Measurements from ENCODE around the gene DNAAF3.
A peak's percentile ranks its signal among the peaks of the same experiment; 100 is the strongest.
"Not testable (repeated sequence)": the region's sequence is repeated elsewhere in the genome, so short reads cannot be mapped to it uniquely, and the experiment has no call there.

Gene DNAAF3

GRCh38 chr19:55166530-55167268 lies at the start of gene DNAAF3:
DNAAF3 (minus strand) TSS chr19:55166613; CDS start chr19:55166413, 200 bp downstream.
- DNase-seq (ENCODE audit: low read depth) = peak; percentile 92

- DNase-seq (ENCODE audit: low read depth) = no peak
Observed at GRCh38 chr19:55213547-55213946, 47.1 kb upstream of the DNAAF3 start.

- no peak for DNase-seq (ENCODE audit: low read depth)
Observed at GRCh38 chr19:55212447-55212846, 46.0 kb upstream of the DNAAF3 start.

- DNase-seq (ENCODE audit: low read depth) = peak; percentile 89
Observed at GRCh38 chr19:55209693-55210472, 43.5 kb upstream of the DNAAF3 start.

GRCh38 chr19:55208880-55209692 lies 42.7 kb upstream of the DNAAF3 start, which contains the start of gene PTPRH:
PTPRH (minus strand) TSS chr19:55209501; CDS start chr19:55209433, 68 bp downstream.
- no peak for DNase-seq (ENCODE audit: low read depth)

- DNase-seq (ENCODE audit: low read depth) = peak; percentile 36
Observed at GRCh38 chr19:55206664-55207500, 40.5 kb upstream of the DNAAF3 start.

- DNase-seq (ENCODE audit: low read depth) = not testable (repeated sequence)
Observed at GRCh38 chr19:55202199-55202598, 35.8 kb upstream of the DNAAF3 start.

- DNase-seq (ENCODE audit: low read depth) = no peak
Observed at GRCh38 chr19:55199620-55200204, 33.3 kb upstream of the DNAAF3 start.

GRCh38 chr19:55198651-55199050 lies 32.2 kb upstream of the DNAAF3 start:
- DNase-seq (ENCODE audit: low read depth) = no peak

GRCh38 chr19:55197528-55197927 lies 31.1 kb upstream of the DNAAF3 start:
- DNase-seq (ENCODE audit: low read depth) = no peak

- no peak for DNase-seq (ENCODE audit: low read depth)
Observed at GRCh38 chr19:55196803-55197202, 30.4 kb upstream of the DNAAF3 start.

GRCh38 chr19:55193481-55193880 lies 27.1 kb upstream of the DNAAF3 start:
- DNase-seq (ENCODE audit: low read depth) = no peak

GRCh38 chr19:55189403-55189835 lies 23.0 kb upstream of the DNAAF3 start:
- peak; percentile 88 for DNase-seq (ENCODE audit: low read depth)

- DNase-seq (ENCODE audit: low read depth) = no peak
Observed at GRCh38 chr19:55188625-55189024, 22.2 kb upstream of the DNAAF3 start.

- no peak for DNase-seq (ENCODE audit: low read depth)
Observed at GRCh38 chr19:55186080-55186479, 19.7 kb upstream of the DNAAF3 start.

- DNase-seq (ENCODE audit: low read depth) = no peak
Observed at GRCh38 chr19:55181740-55182139, 15.3 kb upstream of the DNAAF3 start.

GRCh38 chr19:55179606-55180484 lies 13.4 kb upstream of the DNAAF3 start, which contains the start of gene SYT5:
SYT5 (minus strand) TSS chr19:55180289; CDS start chr19:55179041, 1,248 bp downstream.
- DNase-seq (ENCODE audit: low read depth) = no peak

- DNase-seq (ENCODE audit: low read depth) = peak; percentile 44
Observed at GRCh38 chr19:55178781-55179599, 12.6 kb upstream of the DNAAF3 start.

- DNase-seq (ENCODE audit: low read depth) = no peak
Observed at GRCh38 chr19:55176076-55176475, 9.7 kb upstream of the DNAAF3 start.

All from non-pigmented ciliary epithelial cell (primary cell).